ENCODE results near the gene FAM120C.

FAM120C gene

DNA sequence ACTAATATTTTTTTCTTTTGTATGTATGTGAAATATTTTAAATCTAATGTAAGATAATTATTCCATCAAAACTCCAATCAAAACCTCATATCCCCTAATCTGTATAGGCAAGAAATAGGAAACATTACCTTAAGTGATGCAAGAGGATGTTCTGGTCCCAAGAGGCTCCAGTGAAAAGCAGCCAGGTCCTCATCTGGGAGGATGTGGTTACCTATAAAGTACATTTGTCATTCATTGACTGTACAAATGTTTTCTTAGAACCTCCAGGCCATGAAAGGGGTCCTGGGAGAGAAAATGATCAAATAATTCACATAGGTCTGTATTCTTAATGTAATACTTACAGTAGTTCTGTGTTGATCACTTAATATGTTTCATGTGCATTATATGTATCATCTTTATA, 25.5 kb downstream of the FAM120C start:
- no peak for DNase-seq (ENCODE audit: low spot score)

- DNase-seq (ENCODE audit: low spot score) = no peak
Measured at GRCh38 chrX:54134269-54134668, 48.8 kb downstream of the FAM120C start.

GRCh38 chrX:54116391-54116790, 66.7 kb downstream of the FAM120C start:
- no peak for DNase-seq (ENCODE audit: low spot score)

GRCh38 chrX:54093571-54093970, 89.5 kb downstream of the FAM120C start:
- DNase-seq (ENCODE audit: low spot score) = no peak

GRCh38 chrX:54093159-54093558, 89.9 kb downstream of the FAM120C start:
- no peak for DNase-seq (ENCODE audit: low spot score)

- no peak for DNase-seq (ENCODE audit: low spot score)
Measured at GRCh38 chrX:54090880-54091279, 92.2 kb downstream of the FAM120C start.

- DNase-seq (ENCODE audit: low spot score) = no peak
Measured at GRCh38 chrX:54089191-54089590, 93.9 kb downstream of the FAM120C start.

GRCh38 chrX:54087661-54088060, 95.4 kb downstream of the FAM120C start:
- peak; percentile 64 for DNase-seq (ENCODE audit: low spot score)

- DNase-seq (ENCODE audit: low spot score) = no peak
Measured at GRCh38 chrX:54085666-54086065, 97.4 kb downstream of the FAM120C start.

- DNase-seq (ENCODE audit: low spot score) = no peak
Measured at GRCh38 chrX:54076903-54077302, 106.2 kb downstream of the FAM120C start.

- no peak for DNase-seq (ENCODE audit: low spot score)
Measured at GRCh38 chrX:54074826-54075225, 108.2 kb downstream of the FAM120C start.

GRCh38 chrX:54067766-54068165, 115.3 kb downstream of the FAM120C start:
- no peak for DNase-seq (ENCODE audit: low spot score)

- DNase-seq (ENCODE audit: low spot score) = no peak
Measured at GRCh38 chrX:54066841-54067240, 116.2 kb downstream of the FAM120C start.

DNA sequence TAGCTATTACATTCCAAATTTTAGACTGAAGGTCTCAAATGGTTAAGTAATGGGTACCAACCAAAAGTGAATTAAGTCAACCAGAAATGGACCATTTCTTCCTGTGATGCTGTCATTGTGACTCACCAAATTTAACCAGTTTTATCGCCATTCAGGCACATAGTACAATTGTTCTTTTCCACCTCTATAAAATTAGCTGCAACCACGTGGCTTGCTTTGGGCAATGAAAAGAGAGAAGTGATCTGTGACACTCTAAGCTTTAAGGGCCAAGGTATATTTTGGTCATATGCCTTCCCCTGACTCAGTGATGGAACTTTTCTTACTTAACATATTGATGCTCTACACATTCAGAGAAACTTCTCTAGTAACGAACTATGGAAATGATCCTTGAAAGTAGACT, 118.5 kb downstream of the FAM120C start:
- DNase-seq (ENCODE audit: low spot score) = no peak

DNA sequence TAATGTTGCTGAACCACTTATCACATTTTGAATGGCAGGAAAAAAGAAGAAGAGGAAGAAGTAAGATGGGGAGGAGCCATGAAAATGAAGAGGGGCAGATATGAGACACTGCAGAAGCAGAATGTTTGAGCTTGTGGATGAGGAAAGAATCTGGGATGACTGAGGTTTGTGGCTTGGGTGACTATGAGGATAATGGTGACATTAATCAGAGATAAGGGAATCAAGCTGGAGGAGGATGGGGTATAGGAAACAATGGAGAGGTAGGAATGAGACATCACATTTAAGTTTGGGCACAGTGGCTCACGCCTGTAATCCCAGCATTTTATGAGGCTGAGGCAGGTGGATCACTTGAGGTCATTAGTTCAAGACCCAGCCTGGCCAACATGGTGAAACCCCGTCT, 119.7 kb downstream of the FAM120C start:
- no peak for DNase-seq (ENCODE audit: low spot score)

DNA sequence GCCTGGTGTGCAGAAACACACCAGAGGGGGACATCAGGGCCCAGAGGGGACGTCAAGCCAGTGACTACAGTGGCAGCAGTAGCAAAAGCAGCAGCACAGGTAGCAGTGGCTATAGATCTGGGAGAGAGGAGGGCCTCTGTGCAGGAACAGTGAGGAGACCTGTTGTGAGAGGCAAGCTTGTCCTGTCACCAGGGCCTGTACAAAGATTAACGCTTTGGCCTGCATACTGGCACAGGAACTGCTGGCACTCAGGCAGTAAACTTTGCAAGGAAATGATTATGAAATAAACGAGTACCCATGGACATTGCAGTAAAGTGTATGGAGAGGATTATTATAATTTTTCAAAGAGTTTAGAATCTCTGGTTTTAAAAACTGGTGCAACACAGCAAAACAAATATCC, 133.3 kb downstream of the FAM120C start:
- no peak for DNase-seq (ENCODE audit: low spot score)

GRCh38 chrX:54048412-54048811, 134.6 kb downstream of the FAM120C start:
- no peak for DNase-seq (ENCODE audit: low spot score)

DNA sequence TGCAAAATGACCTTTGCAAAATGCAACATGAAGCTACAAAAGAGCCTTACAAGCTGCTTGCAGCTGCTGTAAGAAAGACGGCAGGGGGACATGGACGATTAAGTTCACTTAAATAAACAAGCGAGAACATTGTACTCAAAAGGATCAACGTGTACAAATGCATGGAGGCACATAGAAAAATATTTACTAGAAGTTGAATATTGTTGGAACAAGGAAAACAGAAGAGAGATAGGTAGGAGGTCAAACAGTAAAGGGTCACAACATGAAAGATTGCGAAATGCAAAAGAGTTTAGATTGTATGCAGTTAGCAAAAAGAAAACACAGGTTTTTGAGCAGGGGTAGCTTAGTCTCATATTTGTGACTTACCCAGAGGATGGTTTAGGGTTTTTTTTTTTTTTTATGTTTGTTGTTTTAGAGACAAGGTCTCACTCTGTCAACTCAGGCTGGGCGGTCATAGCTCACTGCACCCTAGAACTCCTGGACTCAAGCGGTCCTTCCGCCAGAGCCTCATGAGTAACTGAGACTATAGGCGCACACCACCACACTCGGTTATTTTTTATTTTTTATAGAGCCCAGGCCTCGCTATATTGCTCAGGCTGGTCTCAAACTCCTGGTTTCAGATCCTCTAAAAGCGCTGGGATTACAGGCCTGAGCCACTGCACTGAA, 137.4 kb downstream of the FAM120C start:
- DNase-seq (ENCODE audit: low spot score) = no peak

DNA sequence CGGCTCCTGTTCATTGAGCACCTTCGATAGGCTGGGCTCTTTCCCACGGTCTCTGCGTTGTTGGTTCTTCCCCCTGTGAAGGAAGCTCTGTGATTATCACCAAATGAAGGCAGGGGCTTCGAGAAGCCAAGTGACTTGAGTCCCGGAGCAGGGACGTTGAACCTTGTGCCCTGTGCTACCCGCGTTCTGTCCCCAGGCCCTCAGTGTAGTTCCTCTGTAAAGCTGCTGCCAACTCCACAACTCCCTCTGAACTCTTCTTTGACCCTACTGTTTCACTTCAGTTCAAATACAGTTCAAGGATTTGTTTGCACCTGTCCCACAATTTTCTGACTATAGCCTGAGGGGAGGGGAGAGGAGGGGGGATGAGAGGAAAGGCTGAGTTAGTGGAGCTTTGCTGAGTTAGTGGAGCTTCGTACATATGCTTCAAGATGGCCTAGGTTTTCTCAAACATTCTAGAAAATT, 138.1 kb downstream of the FAM120C start:
- no peak for DNase-seq (ENCODE audit: low spot score)

GRCh38 chrX:54044126-54044876, 138.8 kb downstream of the FAM120C start, which contains the start of gene PHF8:
Gene PHF8, minus strand, starts transcription at chrX:54044473. Its CDS starts 1,745 bp downstream, at chrX:54042728.
- DNase-seq (ENCODE audit: low spot score) = peak; percentile 92

GRCh38 chrX:54043541-54044125, 139.4 kb downstream of the FAM120C start:
- peak; percentile 2 for DNase-seq (ENCODE audit: low spot score)

DNA sequence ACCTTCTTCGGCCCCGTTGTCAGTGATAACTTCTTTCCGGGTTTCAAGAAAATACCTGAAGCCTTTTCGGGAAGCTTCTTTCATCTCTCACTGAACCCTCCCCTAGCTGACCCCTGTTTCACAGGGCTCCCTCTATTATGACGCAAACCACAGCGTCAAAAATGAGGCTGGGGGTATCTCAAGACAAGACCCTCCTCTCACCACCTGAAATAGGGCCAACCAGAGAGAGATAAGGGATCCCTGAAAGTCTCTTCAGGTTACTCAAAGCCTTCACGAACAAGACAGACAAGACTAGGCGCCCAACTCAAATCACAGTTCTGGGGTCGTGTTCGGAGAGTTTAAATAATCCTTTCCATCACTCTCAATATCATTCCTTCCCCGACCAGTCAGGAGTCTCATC, 140.0 kb downstream of the FAM120C start:
- DNase-seq (ENCODE audit: low spot score) = no peak

- peak; percentile 48 for DNase-seq (ENCODE audit: low spot score)
Measured at GRCh38 chrX:54042609-54043021, 140.4 kb downstream of the FAM120C start.
